Measurements from ENCODE around the gene TSHZ2. TPM values are rescaled to one million over a fixed set of nuclear protein-coding genes. Genes with fewer than 3 reads are reported as not detected.

The TSHZ2 gene
- total RNA-seq, 1 experiment from 2014 or later = 0.07 TPM

GRCh38 chr20:53245574-53245973, 273.4 kb downstream of the TSHZ2 start:
- Histone ChIP-seq H3K9ac (ENCODE audit: extremely low read depth, insufficient read length, low read length) (no peak overlapping the region), H2BK20ac (ENCODE audit: low read depth, low read length, poor library complexity, severe bottlenecking) (no peak overlapping the region), H3K27ac (ENCODE audit: insufficient read length, low read depth, low read length) (no peak overlapping the region), H2BK15ac (ENCODE audit: low read depth, low read length) (no peak overlapping the region), H3T11ph (ENCODE audit: low read length) (no peak overlapping the region), H2AK5ac (ENCODE audit: insufficient read length, low read length) (no peak overlapping the region), H4K20me1 (ENCODE audit: control insufficient read depth, insufficient read depth, insufficient read length) (no peaks in the 10 kb centered on the region), H4K5ac (ENCODE audit: insufficient read length, low read depth, low read length) (no peak overlapping the region), H2AFZ (ENCODE audit: low read length) (no peak overlapping the region), H3K23ac (ENCODE audit: insufficient read length, low read depth, low read length) (no peak overlapping the region), H2BK12ac (ENCODE audit: insufficient read length, low read depth, low read length) (no peak overlapping the region), H3K18ac (ENCODE audit: insufficient read length, low read depth, low read length) (no peak overlapping the region), H2BK5ac (ENCODE audit: insufficient read length, low read length) (no peak overlapping the region), H3K4me1 (ENCODE audit: insufficient read depth, low read length) (no peaks in the 10 kb centered on the region; the same call in 1 of the 2 replicates), H4K91ac (ENCODE audit: insufficient read length, low read depth, low read length) (no peak overlapping the region), H4K8ac (replicated peaks; ENCODE audit: insufficient read length, low read depth, low read length) (no peak overlapping the region), H3K14ac (ENCODE audit: insufficient read depth, low read length) (no peak overlapping the region), H3K27me3 (ENCODE audit: insufficient read depth, low read length) (no peaks in the 10 kb centered on the region), H3K9me3 (ENCODE audit: control insufficient read depth, low read depth, low read length) (no peaks in the 10 kb centered on the region), H3K4ac (ENCODE audit: low read depth, low read length) (no peak overlapping the region), H3K79me1 (ENCODE audit: insufficient read depth, low read depth, low read length, poor library complexity, severe bottlenecking) (no peaks in the 10 kb centered on the region), H3K4me2 (ENCODE audit: insufficient read depth, insufficient read length, low read length) (no peak overlapping the region), H3K79me2 (ENCODE audit: insufficient read depth, low read length) (no peaks in the 10 kb centered on the region), H3K23me2 (ENCODE audit: insufficient read length, low read depth, low read length, poor library complexity, severe bottlenecking) (no peaks in the 10 kb centered on the region), H3K56ac (ENCODE audit: insufficient read length, low read depth, low read length) (no peak overlapping the region), H2BK120ac (ENCODE audit: low read depth, low read length, poor library complexity, severe bottlenecking) (no peak overlapping the region)
- H3K27me3 Mint-ChIP-seq (ENCODE audit: low read depth) = peaks cover 1% of the 10 kb centered on the region; the same call in 1 of the 2 replicates
- no peaks in the 10 kb centered on the region for H3K36me3 Mint-ChIP-seq (ENCODE audit: insufficient read depth in 1 of 3, low read depth in 3 of 3)
- TF ChIP-seq, protein P1, sequence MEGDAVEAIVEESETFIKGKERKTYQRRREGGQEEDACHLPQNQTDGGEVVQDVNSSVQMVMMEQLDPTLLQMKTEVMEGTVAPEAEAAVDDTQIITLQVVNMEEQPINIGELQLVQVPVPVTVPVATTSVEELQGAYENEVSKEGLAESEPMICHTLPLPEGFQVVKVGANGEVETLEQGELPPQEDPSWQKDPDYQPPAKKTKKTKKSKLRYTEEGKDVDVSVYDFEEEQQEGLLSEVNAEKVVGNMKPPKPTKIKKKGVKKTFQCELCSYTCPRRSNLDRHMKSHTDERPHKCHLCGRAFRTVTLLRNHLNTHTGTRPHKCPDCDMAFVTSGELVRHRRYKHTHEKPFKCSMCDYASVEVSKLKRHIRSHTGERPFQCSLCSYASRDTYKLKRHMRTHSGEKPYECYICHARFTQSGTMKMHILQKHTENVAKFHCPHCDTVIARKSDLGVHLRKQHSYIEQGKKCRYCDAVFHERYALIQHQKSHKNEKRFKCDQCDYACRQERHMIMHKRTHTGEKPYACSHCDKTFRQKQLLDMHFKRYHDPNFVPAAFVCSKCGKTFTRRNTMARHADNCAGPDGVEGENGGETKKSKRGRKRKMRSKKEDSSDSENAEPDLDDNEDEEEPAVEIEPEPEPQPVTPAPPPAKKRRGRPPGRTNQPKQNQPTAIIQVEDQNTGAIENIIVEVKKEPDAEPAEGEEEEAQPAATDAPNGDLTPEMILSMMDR (conservative IDR thresholded peaks at IDR 0.05) = no peak
- H3K9me3 Mint-ChIP-seq = no peaks in the 10 kb centered on the region
- no peak overlapping the region for H3K27ac Mint-ChIP-seq
- WGBS (ENCODE audit: extremely low coverage, insufficient read length, low lambda C conversion rate) = no CpG with 5 or more reads among the region's 1 CpG
- H3K4me1 Mint-ChIP-seq = peaks cover 7 to 16% of the 10 kb centered on the region in 2 experiments
- H3K4me3 Mint-ChIP-seq = no peak overlapping the region
- DNase-seq = no peak

Measured in H9 (cell line).